Gastrocnemius medialis (tissue), 4 donors: ENCODE results near the gene AMER2.

Experiments used
- CTCF ChIP-seq, 5 experiments: fragments of 450-650 bp in 3 of 5; fragments of 200-600 bp in 2 of 5; sonication (generic) in 2 of 5; IDR thresholded peaks in 4 of 5; conservative IDR thresholded peaks in 1 of 5; 1 replicate in 4 of 5; 2 replicates in 1 of 5; pipeline ENCODE4 v1.5.1; 2016 to 2019; ENCODE audit warnings: antibody characterized with exemption in 5 of 5, mild to moderate bottlenecking in 3 of 5, moderate library complexity in 3 of 5
- POLR2A ChIP-seq, 2 donors: fragments of 450-650 bp; IDR thresholded peaks; one replicate each; pipeline ENCODE4 v1.6.1; 2017; ENCODE audit warnings: antibody characterized with exemption in 2 of 2, mild to moderate bottlenecking in 2 of 2, moderate library complexity in 2 of 2

DNA sequence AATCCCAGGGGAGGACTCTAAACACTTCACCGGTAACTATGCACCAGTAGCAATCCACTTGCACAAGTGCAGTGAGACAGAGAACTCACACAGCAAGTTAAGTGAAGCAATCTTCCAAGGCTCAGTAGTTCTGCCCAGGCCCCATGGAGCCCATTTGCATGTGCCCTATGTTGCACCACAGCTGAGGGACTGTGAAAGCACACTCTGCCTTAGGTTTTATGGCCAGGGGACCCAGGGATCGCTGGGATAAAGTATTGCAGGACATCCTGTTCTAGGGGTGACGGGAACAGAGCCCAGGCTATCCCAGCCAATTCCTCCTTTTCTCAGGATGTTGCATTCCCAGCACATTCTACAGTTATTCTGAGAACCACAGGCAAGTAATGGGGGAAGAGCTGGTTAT, 6.0 kb upstream of the AMER2 start:
- TF ChIP-seq POLR2A (IDR thresholded peaks at IDR 0.05) (no peak), CTCF (IDR thresholded peaks at IDR 0.05 in 4 of 5, conservative IDR thresholded peaks at IDR 0.05 in 1 of 5) (no peak)
